ENCODE results near the gene SHC2.
"Not testable (repeated sequence)": the region's sequence is repeated elsewhere in the genome, so short reads cannot be mapped to it uniquely, and the experiment has no call there.

Gene SHC2

GRCh38 chr19:387777-388176 lies 73.1 kb downstream of the SHC2 start:
- no peak for DNase-seq

DNA sequence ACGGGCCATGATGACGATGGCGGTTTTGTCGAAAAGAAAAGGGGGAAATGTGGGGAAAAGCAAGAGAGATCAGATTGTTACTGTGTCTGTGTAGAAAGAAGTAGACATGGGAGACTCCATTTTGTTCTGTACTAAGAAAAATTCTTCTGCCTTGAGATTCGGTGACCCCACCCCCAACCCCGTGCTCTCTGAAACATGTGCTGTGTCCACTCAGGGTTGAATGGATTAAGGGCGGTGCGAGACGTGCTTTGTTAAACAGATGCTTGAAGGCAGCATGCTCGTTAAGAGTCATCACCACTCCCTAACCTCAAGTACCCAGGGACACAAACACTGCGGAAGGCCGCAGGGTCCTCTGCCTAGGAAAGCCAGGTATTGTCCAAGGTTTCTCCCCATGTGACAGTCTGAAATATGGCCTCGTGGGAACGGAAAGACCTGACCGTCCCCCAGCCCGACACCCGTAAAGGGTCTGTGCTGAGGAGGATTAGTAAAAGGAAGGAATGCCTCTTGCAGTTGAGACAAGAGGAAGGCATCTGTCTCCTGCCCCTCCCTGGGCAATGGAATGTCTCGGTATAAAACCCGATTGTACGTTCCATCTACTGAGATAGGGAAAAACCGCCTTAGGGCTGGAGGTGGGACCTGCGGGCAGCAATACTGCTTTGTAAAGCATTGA lies 74.1 kb downstream of the SHC2 start:
- not testable (repeated sequence) for DNase-seq

GRCh38 chr19:386189-386588 lies 74.6 kb downstream of the SHC2 start:
- DNase-seq: not testable (repeated sequence)

- no peak for DNase-seq
These were observed 76.0 kb downstream of the SHC2 start for GRCh38 chr19:384799-385169.

DNA sequence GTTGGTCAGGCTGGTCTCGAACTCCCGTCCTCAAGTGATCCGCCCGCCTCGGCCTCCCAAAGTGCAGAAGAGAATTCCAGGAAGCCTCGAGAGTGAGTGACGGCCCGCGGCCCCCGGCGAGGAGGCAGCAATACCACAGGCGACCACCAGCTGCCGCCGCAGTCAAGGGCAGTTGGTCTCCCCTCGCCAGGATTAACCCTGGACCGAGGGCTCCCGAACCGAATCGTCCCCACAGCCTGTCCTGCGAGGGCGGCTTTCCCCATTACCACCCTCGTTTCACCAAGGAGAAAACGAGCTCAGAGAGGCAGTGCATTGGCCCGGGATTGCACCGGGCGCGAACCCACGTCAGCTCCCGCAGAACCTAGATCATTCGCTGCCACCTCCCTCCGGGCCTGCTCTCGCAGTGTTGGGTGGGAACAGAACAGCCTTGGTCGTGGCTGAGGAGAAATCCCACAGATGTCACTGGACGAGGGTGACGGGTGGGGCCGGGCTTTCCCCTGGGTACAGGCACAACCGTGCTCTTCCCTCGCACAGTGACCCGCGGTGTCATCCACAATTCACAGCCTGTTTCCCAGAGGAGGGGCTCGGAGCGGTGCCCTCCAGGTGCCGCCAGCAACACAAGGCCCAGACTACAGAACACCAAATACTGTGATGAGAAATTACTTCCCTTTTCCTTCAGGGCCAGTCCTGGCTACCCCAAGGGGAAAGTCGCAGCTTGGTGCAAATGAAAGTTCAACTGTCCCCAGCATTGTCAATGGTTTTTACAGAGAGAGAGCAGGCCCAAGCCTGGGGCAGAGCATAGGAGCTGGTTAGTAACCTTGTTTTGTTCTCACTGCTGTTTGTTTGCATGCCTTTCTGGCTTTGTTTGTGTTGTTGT lies 76.7 kb downstream of the SHC2 start:
- DNase-seq: no peak

- no peak for DNase-seq
These were observed 77.8 kb downstream of the SHC2 start for GRCh38 chr19:383040-383439.

- DNase-seq: not testable (repeated sequence)
These were observed 78.3 kb downstream of the SHC2 start for GRCh38 chr19:382578-382977.

DNA sequence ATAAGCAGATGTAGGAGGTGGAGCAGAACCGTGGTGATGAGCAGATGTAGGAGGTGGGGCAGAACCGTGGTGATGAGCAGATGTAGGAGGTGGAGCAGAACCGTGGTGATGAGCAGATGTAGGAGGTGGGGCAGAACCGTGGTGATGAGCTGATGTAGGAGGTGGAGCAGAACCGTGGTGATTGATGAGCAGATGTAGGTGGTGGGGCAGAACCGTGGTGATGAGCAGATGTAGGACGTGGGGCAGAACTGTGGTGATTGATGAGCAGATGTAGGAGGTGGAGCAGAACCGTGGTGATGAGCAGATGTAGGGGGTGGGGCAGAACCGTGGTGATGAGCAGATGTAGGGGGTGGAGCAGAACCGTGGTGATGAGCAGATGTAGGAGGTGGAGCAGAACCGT lies 78.9 kb downstream of the SHC2 start:
- DNase-seq: not testable (repeated sequence)

- DNase-seq: not testable (repeated sequence)
These were observed 80.1 kb downstream of the SHC2 start for GRCh38 chr19:380618-381219.

- DNase-seq: no peak
These were observed 81.0 kb downstream of the SHC2 start for GRCh38 chr19:379796-380195.

DNA sequence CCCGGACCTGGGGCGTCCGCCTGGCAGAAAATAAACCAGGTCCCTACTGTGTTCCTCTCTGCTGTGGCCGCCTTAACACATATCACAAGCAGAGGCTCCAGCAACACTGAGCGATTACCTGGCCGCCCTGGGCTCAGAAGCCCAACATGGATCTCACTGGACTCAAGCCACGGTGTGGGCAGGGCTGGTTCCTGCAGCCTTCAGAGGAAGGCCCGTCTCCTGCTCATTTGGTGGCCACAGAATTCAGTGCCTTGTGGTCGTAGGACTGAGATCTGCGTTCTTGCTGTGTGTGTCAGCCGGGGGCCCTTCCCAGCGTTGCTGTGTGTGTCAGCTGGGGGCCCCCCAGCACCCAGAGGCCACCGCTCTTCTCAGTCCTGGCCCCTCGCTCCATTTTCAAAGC lies 82.1 kb downstream of the SHC2 start:
- no peak for DNase-seq

- DNase-seq: no peak
These were observed 82.8 kb downstream of the SHC2 start for GRCh38 chr19:377801-378581.

DNA sequence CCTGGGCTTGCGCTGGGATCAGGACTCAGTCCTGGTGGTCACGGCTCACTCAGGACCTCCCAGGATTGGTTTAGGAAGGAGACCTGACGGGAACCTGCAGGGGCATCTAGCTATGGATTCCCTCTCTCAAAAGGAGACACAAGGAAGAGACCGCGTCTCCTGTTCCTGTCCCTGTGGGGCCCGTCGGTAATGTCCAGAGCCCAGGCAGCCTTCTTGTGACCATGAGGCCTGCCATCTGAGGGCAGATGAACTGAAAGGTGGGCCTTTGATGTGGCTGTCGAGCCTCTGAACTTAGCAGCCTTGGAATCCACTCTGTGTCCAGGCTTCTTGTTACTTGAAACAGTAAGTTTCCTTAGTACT lies 84.7 kb downstream of the SHC2 start:
- no peak for DNase-seq

DNA sequence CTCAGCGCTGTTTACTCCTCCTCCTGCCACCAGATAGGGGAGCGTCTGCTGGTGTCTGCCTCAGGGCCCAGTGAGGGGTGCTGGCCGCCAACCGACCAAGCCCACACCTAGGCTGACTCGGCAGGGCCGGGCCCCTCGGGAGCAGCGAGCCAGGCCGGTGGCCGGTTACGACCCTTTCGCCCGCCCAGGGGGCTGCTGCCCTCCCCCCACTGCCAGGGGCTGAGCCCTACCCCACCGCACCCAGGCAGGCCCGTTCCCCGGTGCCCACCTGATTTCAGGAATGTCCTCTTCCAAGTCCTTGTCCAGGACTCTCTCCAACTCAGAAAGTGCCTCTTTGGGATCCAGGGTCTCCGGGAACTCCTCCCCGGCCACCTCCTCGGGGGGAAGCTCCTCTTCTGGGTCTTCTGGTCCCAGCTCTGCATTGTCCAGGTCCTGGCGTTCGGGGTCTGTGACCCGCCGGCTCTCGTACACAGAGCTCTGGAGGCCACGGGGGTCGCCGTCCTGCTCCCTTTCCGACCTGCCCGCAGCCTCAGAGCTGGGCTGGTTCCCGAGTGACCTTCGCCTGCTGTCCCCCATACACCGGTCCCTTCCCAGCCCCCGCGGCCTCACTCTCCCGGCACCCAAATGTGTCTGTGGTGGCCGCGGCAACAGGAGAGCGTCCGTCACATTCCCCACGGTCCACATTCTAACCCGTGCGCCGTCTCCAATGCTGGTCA lies 85.3 kb downstream of the SHC2 start:
- no peak for DNase-seq

DNA sequence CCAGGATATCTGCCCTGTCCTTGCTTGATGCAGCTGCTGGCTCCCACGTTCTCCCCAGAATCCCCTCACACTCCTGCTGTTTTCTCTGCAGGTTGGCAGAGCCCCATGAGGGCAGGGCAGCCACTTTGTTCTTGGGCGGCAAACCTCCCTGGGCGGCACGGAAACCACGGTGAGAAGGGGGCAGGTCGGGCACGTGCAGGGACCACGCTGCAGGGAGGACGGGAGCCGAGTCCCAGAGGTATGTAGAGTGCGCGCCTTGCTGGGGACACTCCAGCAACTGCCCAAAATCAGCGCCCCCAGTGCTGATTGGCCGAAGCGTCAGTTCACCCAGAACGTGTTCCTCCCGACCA lies 86.0 kb downstream of the SHC2 start:
- DNase-seq: no peak

DNA sequence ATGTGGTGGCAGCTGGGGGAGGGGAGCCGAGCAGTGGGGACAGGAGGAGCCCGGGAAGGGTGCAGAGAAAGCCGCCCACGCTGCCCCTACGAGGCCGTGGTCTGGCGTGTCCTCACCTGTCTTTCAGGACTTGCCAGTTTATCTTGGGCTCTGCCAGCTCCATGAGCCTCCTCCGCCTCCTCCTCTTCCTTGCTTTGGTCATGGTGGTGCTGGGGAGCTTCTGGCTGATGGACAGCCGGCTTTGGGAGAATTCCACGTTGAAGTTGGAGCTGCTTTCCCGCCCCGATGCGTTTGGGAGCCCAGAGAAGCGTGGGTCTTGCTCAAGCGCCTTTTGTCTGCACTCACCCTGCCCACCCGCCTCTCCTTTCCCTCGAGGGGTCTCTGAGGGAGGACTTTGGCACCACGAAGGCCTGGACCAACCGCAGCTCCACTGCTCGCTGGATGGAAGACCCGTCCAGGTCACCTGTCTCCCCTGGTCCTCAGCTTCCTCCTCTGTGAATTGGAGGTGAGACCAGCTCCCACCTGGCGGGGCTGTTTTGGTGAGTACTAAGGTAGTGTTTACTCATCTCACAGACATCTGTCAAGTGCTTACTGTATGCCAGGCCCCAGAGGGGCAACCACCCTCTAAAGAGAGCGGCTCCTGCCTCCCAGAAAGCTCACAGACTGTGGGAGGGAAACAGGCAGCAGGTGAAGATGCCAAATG lies 86.5 kb downstream of the SHC2 start:
- DNase-seq: no peak

GRCh38 chr19:373391-374182 lies 87.2 kb downstream of the SHC2 start:
- no peak for DNase-seq

GRCh38 chr19:372306-372890 lies 88.4 kb downstream of the SHC2 start:
- no peak for DNase-seq

DNA sequence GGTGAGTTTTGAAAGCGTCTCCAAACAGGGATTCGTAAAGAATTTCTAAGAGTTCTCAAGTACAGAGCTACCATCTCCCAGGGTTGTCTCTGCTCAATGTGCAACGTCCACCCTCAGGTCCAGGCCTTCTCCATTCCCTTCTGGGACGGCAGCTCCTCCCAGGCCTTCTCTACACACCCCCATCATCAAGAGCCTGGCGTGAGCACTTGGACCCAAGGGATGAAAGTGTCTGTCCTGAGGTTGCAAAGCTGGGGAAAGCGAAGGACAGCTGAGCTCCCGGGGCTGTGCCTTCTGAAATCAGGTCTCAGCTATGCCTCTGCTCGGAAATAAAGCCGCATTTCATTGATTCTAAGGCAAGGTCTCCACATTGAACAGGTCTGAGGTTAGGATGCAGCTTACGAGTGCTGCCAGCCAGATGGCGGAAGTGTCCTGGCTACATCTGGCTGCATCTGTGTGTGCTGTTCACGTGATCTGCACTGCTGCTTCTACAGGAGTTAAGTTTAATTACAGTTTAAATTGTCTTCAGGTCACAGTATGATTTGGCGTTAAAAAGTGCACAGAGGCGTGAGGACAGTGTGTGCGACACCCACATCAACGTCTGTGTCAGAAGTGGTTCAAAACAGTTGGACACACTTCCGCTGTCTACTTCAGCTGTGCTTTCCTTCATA lies 89.2 kb downstream of the SHC2 start:
- DNase-seq: peak; percentile 30

DNA sequence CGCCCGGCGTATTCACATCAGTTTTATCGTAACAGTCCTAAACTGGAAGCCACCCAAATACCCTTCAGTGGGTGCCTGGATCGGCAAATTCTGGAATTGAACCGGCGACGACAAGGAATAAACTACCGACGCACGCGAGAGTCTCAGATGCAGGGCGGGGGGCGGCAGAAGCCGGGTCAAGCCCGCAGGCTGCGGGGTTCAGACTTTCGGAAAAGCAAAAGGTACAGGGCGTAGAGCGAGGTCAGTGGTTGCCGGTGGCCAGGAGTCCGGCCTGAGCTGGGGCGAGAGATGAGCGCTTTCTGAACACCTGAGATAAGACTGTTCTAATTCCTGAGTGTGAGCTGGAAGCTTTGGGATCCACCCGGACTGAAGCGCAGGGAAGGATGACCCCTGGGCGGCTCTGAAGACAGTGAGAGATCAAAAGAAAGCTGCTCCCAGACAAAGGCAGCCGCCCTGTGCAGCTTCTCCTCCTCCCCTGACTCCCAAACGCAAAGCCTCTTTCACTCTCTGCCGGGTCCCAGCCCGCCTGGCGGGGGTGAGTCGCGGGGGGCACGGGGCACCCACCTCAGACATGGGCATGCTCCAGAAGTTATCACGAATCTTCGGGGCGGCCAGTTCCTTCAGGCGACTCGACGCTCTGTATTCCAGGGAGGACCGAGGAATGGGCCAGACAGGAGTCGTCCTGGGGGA lies 90.0 kb downstream of the SHC2 start:
- DNase-seq: no peak

All from NCI-H2227 treated with DMSO at 0.1 percent for 48 hours (cell line).